HepG2 (cell line): ENCODE results near the gene ZBTB22. TPM values are rescaled to one million over a fixed set of nuclear protein-coding genes. Genes with fewer than 3 reads are reported as not detected.

Experiments
- CHD2 ChIP-seq: IDR thresholded peaks from 2 replicates; pipeline ENCODE4 v1.6.1; 2011; ENCODE audit warnings: low read depth, low read length, improper control_type of control experiment
- HOXA9 ChIP-seq: sonication (generic); formaldehyde crosslinking; IDR thresholded peaks from 2 replicates; pipeline ENCODE4 v1.8.1; 2022; ENCODE audit warnings: missing genetic modification reagents, mild to moderate bottlenecking, moderate library complexity, borderline replicate concordance
- IRF2 ChIP-seq: IDR thresholded peaks from 2 replicates; pipeline ENCODE4 v1.6.1; 2018; ENCODE audit warnings: missing genetic modification reagents, missing compliant biosample characterization
- MEIS2 ChIP-seq: sonication (generic); formaldehyde crosslinking; IDR thresholded peaks from 2 replicates; pipeline ENCODE4 v1.9.0; 2021; ENCODE audit warnings: mild to moderate bottlenecking, missing genetic modification reagents
- NFRKB ChIP-seq: fragments of 450-650 bp; IDR thresholded peaks from 2 replicates; pipeline ENCODE4 v1.6.1; 2017
- NKX3-1 ChIP-seq: sonication (generic); formaldehyde crosslinking; IDR thresholded peaks from 2 replicates; pipeline ENCODE4 v1.5.0; 2020; ENCODE audit warnings: missing genetic modification reagents
- NR3C1 ChIP-seq: sonication (generic); formaldehyde crosslinking; IDR thresholded peaks from 2 replicates; pipeline ENCODE4 v1.4.0; 2020; ENCODE audit warnings: missing genetic modification reagents
- PHF21A ChIP-seq: sonication (generic); formaldehyde crosslinking; IDR thresholded peaks from 2 replicates; pipeline ENCODE4 v1.5.0; 2020; ENCODE audit warnings: mild to moderate bottlenecking, missing genetic modification reagents
- RFX3 ChIP-seq: IDR thresholded peaks from 2 replicates; pipeline ENCODE4 v1.6.1; 2016; ENCODE audit warnings: missing biosample characterization, missing genetic modification reagents
- RFX5 ChIP-seq: IDR thresholded peaks from 2 replicates; pipeline ENCODE4 v1.6.1; 2011; ENCODE audit warnings: low read depth, low read length, improper control_type of control experiment
- RXRA ChIP-seq: sonication (generic); formaldehyde crosslinking; IDR thresholded peaks from 2 replicates; pipeline ENCODE4 v1.5.1; 2020; ENCODE audit warnings: missing genetic modification reagents
- SMARCC2 ChIP-seq: fragments of 450-650 bp; IDR thresholded peaks from 2 replicates; pipeline ENCODE4 v1.6.1; 2017; ENCODE audit warnings: antibody characterized with exemption, mild to moderate bottlenecking
- ZBTB42 ChIP-seq: sonication (generic); formaldehyde crosslinking; IDR thresholded peaks from 2 replicates; pipeline ENCODE4 v1.5.0; 2020; ENCODE audit warnings: mild to moderate bottlenecking, missing genetic modification reagents
- ZBTB8A ChIP-seq: sonication (generic); formaldehyde crosslinking; IDR thresholded peaks from 2 replicates; pipeline ENCODE4 v1.4.0; 2020; ENCODE audit warnings: mild to moderate bottlenecking, low read depth, missing genetic modification reagents, borderline replicate concordance
- ZFP90 ChIP-seq: sonication (generic); formaldehyde crosslinking; IDR thresholded peaks from 2 replicates; pipeline ENCODE4 v1.8.0; 2022; ENCODE audit warnings: missing genetic modification reagents, mild to moderate bottlenecking, inconsistent platforms, borderline replicate concordance
- ZNF225 ChIP-seq: sonication (generic); formaldehyde crosslinking; IDR thresholded peaks from 2 replicates; pipeline ENCODE4 v1.4.0; 2020; ENCODE audit warnings: mild to moderate bottlenecking, missing genetic modification reagents
- ZNF33A ChIP-seq: sonication (generic); formaldehyde crosslinking; IDR thresholded peaks from 2 replicates; pipeline ENCODE4 v1.5.1; 2020; ENCODE audit warnings: missing genetic modification reagents, mild to moderate bottlenecking, moderate library complexity, borderline replicate concordance
- ZNF644 ChIP-seq: IDR thresholded peaks from 2 replicates; pipeline ENCODE4 v1.6.1; 2016; ENCODE audit warnings: low read depth
- ZNF660 ChIP-seq: sonication (generic); formaldehyde crosslinking; IDR thresholded peaks from 2 replicates; pipeline ENCODE4 v1.5.1; 2020; ENCODE audit warnings: mild to moderate bottlenecking, low read depth, missing genetic modification reagents, borderline replicate concordance
- ZNF703 ChIP-seq: sonication (generic); formaldehyde crosslinking; IDR thresholded peaks from 2 replicates; pipeline ENCODE4 v1.5.1; 2020; ENCODE audit warnings: missing genetic modification reagents, mild to moderate bottlenecking, moderate library complexity, borderline replicate concordance
- polyA plus RNA-seq, 8 experiments: library from polyadenylated mRNA; depleted of rRNA in 3 of 8; stranded (reverse) in 7 of 8; unstranded in 1 of 8; fragments of >200 nt; fragmentation: Illumina TruSeq in 4 of 8; extraction: Trizol in 4 of 8; gene quantifications; 2 replicates each; pipeline versions ENCODE4 v1.2.1 to v1.2.3, GENCODE V29; 2011 to 2016; ENCODE audit warnings: low read depth in 4 of 8, missing spikeins in 1 of 8, mixed read lengths in 1 of 8; ENCODE audit not compliant: insufficient read depth in 1 of 8
- total RNA-seq, 5 experiments: library from RNA; depleted of rRNA; stranded (reverse); fragments of >200 nt; fragmentation: Illumina TruSeq; extraction: Trizol; gene quantifications; 2 replicates each; pipeline ENCODE4 v1.2.3, GENCODE V29; 2016; ENCODE audit warnings: low read depth in 1 of 5
- TF ChIP-seq, protein P1 (sequence below): sonication (generic); formaldehyde crosslinking; IDR thresholded peaks from 2 replicates; pipeline ENCODE4 v1.5.1; 2020; ENCODE audit warnings: missing genetic modification reagents, mild to moderate bottlenecking, borderline replicate concordance
- TF ChIP-seq, protein P2 (sequence below): sonication (generic); formaldehyde crosslinking; IDR thresholded peaks from 2 replicates; pipeline ENCODE4 v1.8.1; 2023; ENCODE audit warnings: mild to moderate bottlenecking, missing genetic modification reagents, borderline replicate concordance
- TF ChIP-seq, protein P3 (sequence below): sonication (generic); formaldehyde crosslinking; IDR thresholded peaks from 2 replicates; pipeline ENCODE4 v1.4.0; 2020; ENCODE audit warnings: missing genetic modification reagents
- TF ChIP-seq, protein P4 (sequence below): sonication (generic); formaldehyde crosslinking; IDR thresholded peaks from 2 replicates; pipeline ENCODE4 v1.4.0; 2020; ENCODE audit warnings: missing genetic modification reagents, borderline replicate concordance

The ZBTB22 gene
- total and polyA plus RNA-seq, 2 of the 13 experiments (the other 11 are each of a cell fraction or from before 2014, with no cell fraction given), result 8.0 to 10.6 TPM

DNA sequence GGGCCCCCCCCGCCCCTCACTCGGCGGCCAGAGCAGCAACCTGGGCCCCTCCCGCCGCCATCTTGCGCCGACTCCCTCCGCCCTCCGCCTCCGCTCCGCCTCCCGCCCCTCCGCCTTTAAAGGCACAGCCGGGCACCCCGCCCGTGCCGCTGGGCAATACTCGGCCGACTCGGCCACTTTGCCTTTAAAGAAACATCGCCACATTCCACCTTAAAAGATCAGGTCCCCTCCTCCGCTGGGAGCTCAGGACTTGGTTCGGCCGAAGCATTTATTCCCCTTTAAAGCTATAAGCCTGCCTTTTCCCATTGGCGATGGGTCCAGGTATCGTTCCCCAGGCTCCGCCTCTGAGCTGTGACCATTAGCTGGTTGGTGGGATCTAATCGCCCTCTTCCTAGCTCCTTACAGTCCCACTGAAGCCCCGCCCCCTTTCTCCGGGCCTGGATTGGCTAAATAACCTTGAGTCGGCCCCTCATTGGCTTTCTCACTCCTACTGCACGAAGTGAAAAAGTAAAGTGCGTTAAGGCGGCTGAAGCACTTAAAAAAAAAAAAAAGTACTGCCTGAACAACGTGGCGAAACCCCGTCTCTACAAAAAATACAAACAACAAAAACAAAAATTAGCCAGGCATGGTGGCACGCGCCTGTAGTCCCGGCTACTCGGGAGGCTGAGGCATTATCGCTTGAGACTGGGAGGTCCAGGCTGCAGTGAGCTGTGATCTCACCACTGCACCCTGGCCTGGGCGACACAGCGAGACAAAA is at the start of gene ZBTB22 (continued):
- peak; percentile 70 for TF ChIP-seq RFX5
- TF ChIP-seq NKX3-1 (CRISPR knock-in tag), result 0 out of 2 replicates have a peak, but pooled peaks have one; percentile 58
- TF ChIP-seq MEIS2 (CRISPR knock-in tag), result 0 out of 2 replicates have a peak, but pooled peaks have one; percentile 3
- TF ChIP-seq ZFP90 (CRISPR knock-in tag), result peak; percentile 65; the same call in 1 of the 2 replicates
- TF ChIP-seq NFRKB, result no peak
- no peak for TF ChIP-seq ZNF703
- peak; percentile 82; the same call in 1 of the 2 replicates for TF ChIP-seq PHF21A
- TF ChIP-seq CHD2, result no peak
- TF ChIP-seq ZBTB8A (CRISPR knock-in tag), result 0 out of 2 replicates have a peak, but pooled peaks have one; percentile 38
- no peak for TF ChIP-seq RXRA (CRISPR knock-in tag)
- 0 out of 2 replicates have a peak, but pooled peaks have one; percentile 10 for TF ChIP-seq ZNF33A (CRISPR knock-in tag)
- 0 out of 2 replicates have a peak, but pooled peaks have one; percentile 13 for TF ChIP-seq IRF2 (CRISPR knock-in tag)
- TF ChIP-seq, protein P1, sequence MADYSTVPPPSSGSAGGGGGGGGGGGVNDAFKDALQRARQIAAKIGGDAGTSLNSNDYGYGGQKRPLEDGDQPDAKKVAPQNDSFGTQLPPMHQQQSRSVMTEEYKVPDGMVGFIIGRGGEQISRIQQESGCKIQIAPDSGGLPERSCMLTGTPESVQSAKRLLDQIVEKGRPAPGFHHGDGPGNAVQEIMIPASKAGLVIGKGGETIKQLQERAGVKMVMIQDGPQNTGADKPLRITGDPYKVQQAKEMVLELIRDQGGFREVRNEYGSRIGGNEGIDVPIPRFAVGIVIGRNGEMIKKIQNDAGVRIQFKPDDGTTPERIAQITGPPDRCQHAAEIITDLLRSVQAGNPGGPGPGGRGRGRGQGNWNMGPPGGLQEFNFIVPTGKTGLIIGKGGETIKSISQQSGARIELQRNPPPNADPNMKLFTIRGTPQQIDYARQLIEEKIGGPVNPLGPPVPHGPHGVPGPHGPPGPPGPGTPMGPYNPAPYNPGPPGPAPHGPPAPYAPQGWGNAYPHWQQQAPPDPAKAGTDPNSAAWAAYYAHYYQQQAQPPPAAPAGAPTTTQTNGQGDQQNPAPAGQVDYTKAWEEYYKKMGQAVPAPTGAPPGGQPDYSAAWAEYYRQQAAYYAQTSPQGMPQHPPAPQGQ, result no peak
- TF ChIP-seq NR3C1, result no peak
- no peak for TF ChIP-seq ZNF225 (CRISPR knock-in tag)
- TF ChIP-seq SMARCC2, result no peak
- no peak for TF ChIP-seq ZNF644 (CRISPR knock-in tag)
- TF ChIP-seq, protein P2, sequence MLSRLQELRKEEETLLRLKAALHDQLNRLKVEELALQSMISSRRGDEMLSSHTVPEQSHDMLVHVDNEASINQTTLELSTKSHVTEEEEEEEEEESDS (CRISPR knock-in tag), result no peak
- TF ChIP-seq, protein P3, sequence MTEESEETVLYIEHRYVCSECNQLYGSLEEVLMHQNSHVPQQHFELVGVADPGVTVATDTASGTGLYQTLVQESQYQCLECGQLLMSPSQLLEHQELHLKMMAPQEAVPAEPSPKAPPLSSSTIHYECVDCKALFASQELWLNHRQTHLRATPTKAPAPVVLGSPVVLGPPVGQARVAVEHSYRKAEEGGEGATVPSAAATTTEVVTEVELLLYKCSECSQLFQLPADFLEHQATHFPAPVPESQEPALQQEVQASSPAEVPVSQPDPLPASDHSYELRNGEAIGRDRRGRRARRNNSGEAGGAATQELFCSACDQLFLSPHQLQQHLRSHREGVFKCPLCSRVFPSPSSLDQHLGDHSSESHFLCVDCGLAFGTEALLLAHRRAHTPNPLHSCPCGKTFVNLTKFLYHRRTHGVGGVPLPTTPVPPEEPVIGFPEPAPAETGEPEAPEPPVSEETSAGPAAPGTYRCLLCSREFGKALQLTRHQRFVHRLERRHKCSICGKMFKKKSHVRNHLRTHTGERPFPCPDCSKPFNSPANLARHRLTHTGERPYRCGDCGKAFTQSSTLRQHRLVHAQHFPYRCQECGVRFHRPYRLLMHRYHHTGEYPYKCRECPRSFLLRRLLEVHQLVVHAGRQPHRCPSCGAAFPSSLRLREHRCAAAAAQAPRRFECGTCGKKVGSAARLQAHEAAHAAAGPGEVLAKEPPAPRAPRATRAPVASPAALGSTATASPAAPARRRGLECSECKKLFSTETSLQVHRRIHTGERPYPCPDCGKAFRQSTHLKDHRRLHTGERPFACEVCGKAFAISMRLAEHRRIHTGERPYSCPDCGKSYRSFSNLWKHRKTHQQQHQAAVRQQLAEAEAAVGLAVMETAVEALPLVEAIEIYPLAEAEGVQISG (CRISPR knock-in tag), result 0 out of 2 replicates have a peak, but pooled peaks have one; percentile 41
- no peak for TF ChIP-seq ZBTB42 (CRISPR knock-in tag)
- no peak for TF ChIP-seq ZNF660 (CRISPR knock-in tag)
- TF ChIP-seq RFX3 (CRISPR knock-in tag), result no peak
- no peak for TF ChIP-seq HOXA9 (CRISPR knock-in tag)
- TF ChIP-seq, protein P4, sequence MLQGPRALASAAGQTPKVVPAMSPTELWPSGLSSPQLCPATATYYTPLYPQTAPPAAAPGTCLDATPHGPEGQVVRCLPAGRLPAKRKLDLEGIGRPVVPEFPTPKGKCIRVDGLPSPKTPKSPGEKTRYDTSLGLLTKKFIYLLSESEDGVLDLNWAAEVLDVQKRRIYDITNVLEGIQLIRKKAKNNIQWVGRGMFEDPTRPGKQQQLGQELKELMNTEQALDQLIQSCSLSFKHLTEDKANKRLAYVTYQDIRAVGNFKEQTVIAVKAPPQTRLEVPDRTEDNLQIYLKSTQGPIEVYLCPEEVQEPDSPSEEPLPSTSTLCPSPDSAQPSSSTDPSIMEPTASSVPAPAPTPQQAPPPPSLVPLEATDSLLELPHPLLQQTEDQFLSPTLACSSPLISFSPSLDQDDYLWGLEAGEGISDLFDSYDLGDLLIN, result no peak
